ENCODE results near the gene ITGAE.

The ITGAE gene

GRCh38 chr17:3834811-3835210 is 33.8 kb upstream of the ITGAE start:
- Histone ChIP-seq H3K79me2 (ENCODE audit: insufficient read depth, low read depth) (no peaks in the 10 kb centered on the region), H3K4me3 (IDR thresholded peaks at IDR 0.05; ENCODE audit: insufficient read depth, low read depth, low read length) (no peak overlapping the region), H3K27me3 (ENCODE audit: insufficient read depth, low read depth) (no peaks in the 10 kb centered on the region), H3K27ac (no peak overlapping the region), H2AFZ (ENCODE audit: low read depth) (no peak overlapping the region), H3K4me1 (ENCODE audit: low read depth, poor library complexity, severe bottlenecking) (no peaks in the 10 kb centered on the region), H3K9ac (no peak overlapping the region), H3K36me3 (ENCODE audit: insufficient read depth) (no peaks in the 10 kb centered on the region), H4K20me1 (ENCODE audit: insufficient read depth) (no peaks in the 10 kb centered on the region), H3K4me2 (no peak overlapping the region)
- no peak for TF ChIP-seq CTCF (conservative IDR thresholded peaks at IDR 0.05; ENCODE audit: low read depth, low read length)

- H4K20me1 ChIP-seq (ENCODE audit: insufficient read depth), result no peaks in the 10 kb centered on the region
- no peak for TF ChIP-seq CTCF (conservative IDR thresholded peaks at IDR 0.05; ENCODE audit: low read depth, low read length)
- no peaks in the 10 kb centered on the region for H3K36me3 ChIP-seq (ENCODE audit: insufficient read depth)
Observed at GRCh38 chr17:3828852-3829232, 27.9 kb upstream of the ITGAE start.

GRCh38 chr17:3828151-3828851 is 27.3 kb upstream of the ITGAE start:
- Histone ChIP-seq H2AFZ (ENCODE audit: low read depth) (no peak overlapping the region), H3K4me3 (IDR thresholded peaks at IDR 0.05; ENCODE audit: insufficient read depth, low read depth, low read length) (no peak overlapping the region), H3K36me3 (ENCODE audit: insufficient read depth) (no peaks in the 10 kb centered on the region), H3K27ac (no peak overlapping the region), H3K9ac (no peak overlapping the region), H4K20me1 (ENCODE audit: insufficient read depth) (no peaks in the 10 kb centered on the region), H3K79me2 (ENCODE audit: insufficient read depth, low read depth) (no peaks in the 10 kb centered on the region), H3K4me1 (ENCODE audit: low read depth, poor library complexity, severe bottlenecking) (no peaks in the 10 kb centered on the region), H3K27me3 (ENCODE audit: insufficient read depth, low read depth) (no peaks in the 10 kb centered on the region), H3K4me2 (no peak overlapping the region)
- no peak for TF ChIP-seq CTCF (conservative IDR thresholded peaks at IDR 0.05; ENCODE audit: low read depth, low read length)

More at GRCh38 chr17:3828852-3829232, 27.9 kb upstream of the ITGAE start:
- no peak overlapping the region for H3K4me2 ChIP-seq
- H3K4me1 ChIP-seq (ENCODE audit: low read depth, poor library complexity, severe bottlenecking), result no peaks in the 10 kb centered on the region
- H2AFZ ChIP-seq (ENCODE audit: low read depth), result no peak overlapping the region
- H3K27ac ChIP-seq, result no peak overlapping the region
- no peak overlapping the region for H3K4me3 ChIP-seq (IDR thresholded peaks at IDR 0.05; ENCODE audit: insufficient read depth, low read depth, low read length)
- no peaks in the 10 kb centered on the region for H3K79me2 ChIP-seq (ENCODE audit: insufficient read depth, low read depth)
- H3K27me3 ChIP-seq (ENCODE audit: insufficient read depth, low read depth), result no peaks in the 10 kb centered on the region
- H3K9ac ChIP-seq, result no peak overlapping the region

GRCh38 chr17:3827124-3827773 is 26.3 kb upstream of the ITGAE start:
- no peak overlapping the region for H2AFZ ChIP-seq (ENCODE audit: low read depth)
- H3K79me2 ChIP-seq (ENCODE audit: insufficient read depth, low read depth), result no peaks in the 10 kb centered on the region
- H3K4me3 ChIP-seq (IDR thresholded peaks at IDR 0.05; ENCODE audit: insufficient read depth, low read depth, low read length), result no peak overlapping the region
- H3K4me2 ChIP-seq, result no peak overlapping the region
- no peaks in the 10 kb centered on the region for H3K36me3 ChIP-seq (ENCODE audit: insufficient read depth)
- H3K27ac ChIP-seq, result no peak overlapping the region
- peak; percentile 69 for TF ChIP-seq CTCF (conservative IDR thresholded peaks at IDR 0.05; ENCODE audit: low read depth, low read length)
- H3K9ac ChIP-seq, result no peak overlapping the region
- H4K20me1 ChIP-seq (ENCODE audit: insufficient read depth), result no peaks in the 10 kb centered on the region
- no peaks in the 10 kb centered on the region for H3K27me3 ChIP-seq (ENCODE audit: insufficient read depth, low read depth)
- no peaks in the 10 kb centered on the region for H3K4me1 ChIP-seq (ENCODE audit: low read depth, poor library complexity, severe bottlenecking)
